ENCODE data around the gene GLOD5. TPM values are rescaled to one million over a fixed set of nuclear protein-coding genes. Genes with fewer than 3 reads are reported as not detected.

The GLOD5 gene
- total RNA-seq, 1 donor from 2014 or later = not detected

DNA sequence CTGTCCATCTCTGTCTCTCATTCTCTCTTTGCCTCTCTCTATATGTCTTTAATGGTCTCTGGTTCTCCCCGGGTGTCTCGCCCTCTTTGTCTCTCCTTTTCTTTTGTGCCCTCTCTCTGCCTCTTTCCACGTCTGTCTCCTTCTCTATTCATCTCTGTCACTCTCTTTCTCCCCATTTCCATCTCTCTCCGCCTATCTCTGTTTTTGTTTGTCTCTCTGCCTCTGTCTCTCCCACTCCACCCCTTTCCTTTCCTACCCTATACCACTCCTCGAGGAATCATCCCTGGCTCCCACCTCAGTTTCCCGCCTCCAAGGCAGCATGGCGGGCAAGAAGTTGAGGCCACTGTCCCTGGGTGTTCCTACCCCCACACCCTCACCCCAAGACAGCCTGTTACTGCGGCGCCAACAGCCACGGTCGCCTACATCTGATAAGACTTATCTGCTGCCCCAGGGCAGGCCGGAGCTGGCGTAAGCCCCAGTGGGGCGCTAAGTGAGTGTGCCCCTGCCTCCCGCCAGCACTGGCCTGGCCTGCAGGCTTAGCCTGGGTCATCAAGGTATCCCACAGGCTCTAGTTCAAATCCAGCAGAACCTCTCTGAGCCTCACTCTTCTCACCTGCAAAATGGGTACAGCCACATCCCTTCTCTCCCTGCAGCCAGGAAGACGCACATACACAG is 24.1 kb downstream of the GLOD5 start:
- intact Hi-C loops (cut with DNase I) = no loop called here
- TF ChIP-seq POLR2A (IDR thresholded peaks at IDR 0.05) (no peak), POLR2AphosphoS5 (IDR thresholded peaks at IDR 0.05; ENCODE audit: insufficient read depth in 1 of 2, low read depth in 1 of 2) (no peak)
- TF ChIP-seq, protein P1, sequence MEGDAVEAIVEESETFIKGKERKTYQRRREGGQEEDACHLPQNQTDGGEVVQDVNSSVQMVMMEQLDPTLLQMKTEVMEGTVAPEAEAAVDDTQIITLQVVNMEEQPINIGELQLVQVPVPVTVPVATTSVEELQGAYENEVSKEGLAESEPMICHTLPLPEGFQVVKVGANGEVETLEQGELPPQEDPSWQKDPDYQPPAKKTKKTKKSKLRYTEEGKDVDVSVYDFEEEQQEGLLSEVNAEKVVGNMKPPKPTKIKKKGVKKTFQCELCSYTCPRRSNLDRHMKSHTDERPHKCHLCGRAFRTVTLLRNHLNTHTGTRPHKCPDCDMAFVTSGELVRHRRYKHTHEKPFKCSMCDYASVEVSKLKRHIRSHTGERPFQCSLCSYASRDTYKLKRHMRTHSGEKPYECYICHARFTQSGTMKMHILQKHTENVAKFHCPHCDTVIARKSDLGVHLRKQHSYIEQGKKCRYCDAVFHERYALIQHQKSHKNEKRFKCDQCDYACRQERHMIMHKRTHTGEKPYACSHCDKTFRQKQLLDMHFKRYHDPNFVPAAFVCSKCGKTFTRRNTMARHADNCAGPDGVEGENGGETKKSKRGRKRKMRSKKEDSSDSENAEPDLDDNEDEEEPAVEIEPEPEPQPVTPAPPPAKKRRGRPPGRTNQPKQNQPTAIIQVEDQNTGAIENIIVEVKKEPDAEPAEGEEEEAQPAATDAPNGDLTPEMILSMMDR (IDR thresholded peaks at IDR 0.05) = no peak
- H3K4me1 ChIP-seq = no peaks in the 10 kb centered on the region
- H3K27me3 ChIP-seq = no peaks in the 10 kb centered on the region
- no peak for DNase-seq (ENCODE audit: extremely low spot score in 2 of 2)
- H3K4me3 ChIP-seq = no peak overlapping the region
- no peaks in the 10 kb centered on the region for H3K9me3 ChIP-seq
- no peak overlapping the region for H3K27ac ChIP-seq
- H3K36me3 ChIP-seq = no peaks in the 10 kb centered on the region

- Histone ChIP-seq H3K4me1 (no peaks in the 10 kb centered on the region), H3K9me3 (no peaks in the 10 kb centered on the region), H3K36me3 (no peaks in the 10 kb centered on the region), H3K27ac (no peak within 1 kb of the TSS), H3K27me3 (no peaks in the 10 kb centered on the region), H3K4me3 (no peak within 1 kb of the TSS)
- TF ChIP-seq POLR2A (IDR thresholded peaks at IDR 0.05) (no peak), POLR2AphosphoS5 (IDR thresholded peaks at IDR 0.05; ENCODE audit: insufficient read depth in 1 of 2, low read depth in 1 of 2) (no peak)
- TF ChIP-seq, protein P1 (IDR thresholded peaks at IDR 0.05) = no peak
- no peak for DNase-seq (ENCODE audit: extremely low spot score in 2 of 2)
- intact Hi-C loops (cut with DNase I) = no loop called here
Observed at GRCh38 chrX:48786341-48786800, 24.8 kb downstream of the GLOD5 start, which contains the start of gene GATA1. TSS of gene GATA1 (plus strand) at chrX:48786590. CDS start at chrX:48791110, 4,520 bp downstream.

- no peak for DNase-seq (ENCODE audit: extremely low spot score in 2 of 2)
- Histone ChIP-seq H3K27me3 (no peaks in the 10 kb centered on the region), H3K36me3 (no peaks in the 10 kb centered on the region), H3K4me3 (no peak overlapping the region), H3K27ac (no peak overlapping the region), H3K9me3 (no peaks in the 10 kb centered on the region), H3K4me1 (no peaks in the 10 kb centered on the region)
- no peak for TF ChIP-seq POLR2A (IDR thresholded peaks at IDR 0.05)
- TF ChIP-seq, protein P1 (IDR thresholded peaks at IDR 0.05) = no peak
- TF ChIP-seq POLR2AphosphoS5 (IDR thresholded peaks at IDR 0.05; ENCODE audit: insufficient read depth in 1 of 2, low read depth in 1 of 2) = no peak
- intact Hi-C loops (cut with DNase I) = no loop called here
Observed at GRCh38 chrX:48786825-48787504, 25.4 kb downstream of the GLOD5 start.

- Histone ChIP-seq H3K9me3 (no peaks in the 10 kb centered on the region), H3K27ac (no peak overlapping the region), H3K4me1 (no peaks in the 10 kb centered on the region), H3K36me3 (no peaks in the 10 kb centered on the region), H3K27me3 (no peaks in the 10 kb centered on the region), H3K4me3 (no peak overlapping the region)
- DNase-seq (ENCODE audit: extremely low spot score in 2 of 2) = no peak
- intact Hi-C loops (cut with DNase I) = no loop called here
- no peak for TF ChIP-seq POLR2A (IDR thresholded peaks at IDR 0.05)
- TF ChIP-seq, protein P1 (IDR thresholded peaks at IDR 0.05) = no peak
- no peak for TF ChIP-seq POLR2AphosphoS5 (IDR thresholded peaks at IDR 0.05; ENCODE audit: insufficient read depth in 1 of 2, low read depth in 1 of 2)
Observed at GRCh38 chrX:48787505-48788443, 26.2 kb downstream of the GLOD5 start.

All from vagina (tissue), 2 donors.